GM18511 (cell line): ENCODE measurements around the gene A3GALT2.
A peak's percentile ranks its signal among the peaks of the same experiment; 100 is the strongest.

Experiments used
- ATAC-seq: cut with Tn5 transposase; IDR thresholded peaks from one replicate; pipeline ENCODE4 v1.9.1; 2021; ENCODE audit warnings: mild to moderate bottlenecking, moderate library complexity; ENCODE audit not compliant: unreplicated experiment

Gene A3GALT2

GRCh38 chr1:33350611-33351280 lies 29.8 kb upstream of the A3GALT2 start:
- no peak for ATAC-seq

- ATAC-seq = peak; percentile 82
Observed at GRCh38 chr1:33349778-33350610, 29.1 kb upstream of the A3GALT2 start.

GRCh38 chr1:33349081-33349759 lies 28.3 kb upstream of the A3GALT2 start:
- ATAC-seq = peak; percentile 33

DNA sequence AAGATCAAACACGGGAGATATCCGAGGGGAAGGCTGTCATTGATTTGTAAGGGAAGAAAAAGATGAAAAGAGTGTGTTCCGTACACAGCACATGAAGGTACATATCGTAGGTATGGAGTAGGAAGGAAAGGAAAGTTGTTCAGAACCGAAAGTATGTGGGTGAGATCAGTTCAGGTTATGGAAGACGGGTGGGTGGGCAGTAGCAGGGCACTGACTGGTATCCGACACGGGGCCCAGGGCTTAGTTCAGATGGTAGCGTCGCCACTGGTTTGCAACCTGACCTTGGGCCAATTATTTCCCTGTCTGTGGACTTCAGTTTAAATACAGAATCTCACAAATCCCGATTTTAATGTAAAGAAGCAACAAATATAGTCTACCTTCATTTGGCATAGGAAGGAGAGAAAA lies 27.8 kb upstream of the A3GALT2 start:
- no peak for ATAC-seq

DNA sequence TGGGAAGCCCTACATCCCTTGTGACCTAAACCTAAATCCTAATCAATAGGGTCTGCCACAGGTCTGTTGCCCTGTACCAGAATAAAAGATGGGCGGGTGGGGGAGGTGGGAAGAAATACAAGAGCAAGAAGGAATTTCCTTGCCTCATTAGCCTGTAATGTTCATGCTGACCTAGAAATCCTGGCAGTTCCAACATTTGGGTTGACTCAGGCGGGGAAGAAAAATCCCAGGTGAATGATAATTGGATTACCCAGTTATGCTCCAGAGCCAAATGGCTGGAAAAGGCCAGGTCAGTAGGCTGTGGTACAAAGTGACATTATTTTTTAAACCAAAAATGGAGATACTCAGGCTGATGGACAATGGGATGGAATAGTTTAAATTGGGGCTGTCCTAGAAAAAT lies 27.3 kb upstream of the A3GALT2 start:
- ATAC-seq = no peak

- ATAC-seq = no peak
Observed at GRCh38 chr1:33347650-33347992, 26.7 kb upstream of the A3GALT2 start.

- ATAC-seq = no peak
Observed at GRCh38 chr1:33346927-33347649, 26.2 kb upstream of the A3GALT2 start.

DNA sequence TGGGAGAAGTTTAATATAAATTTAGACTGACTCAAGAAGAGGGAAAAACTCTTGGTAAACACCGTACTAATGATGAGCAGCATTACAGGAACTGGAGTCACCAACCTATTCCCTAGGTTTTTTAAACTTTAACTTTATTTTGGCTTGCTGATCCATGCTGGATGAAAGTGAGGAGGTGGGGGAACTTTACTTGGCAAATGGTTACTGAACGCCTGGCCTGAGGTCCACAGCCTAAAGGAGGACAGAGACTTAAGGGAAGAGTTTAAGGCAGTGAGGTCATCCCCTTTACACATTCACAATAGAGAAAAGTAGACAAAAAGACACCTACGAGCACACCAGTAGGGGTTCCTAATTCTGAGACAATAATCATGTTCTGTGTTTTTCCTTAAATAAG lies 25.6 kb upstream of the A3GALT2 start:
- ATAC-seq = no peak

GRCh38 chr1:33344896-33345560 lies 24.1 kb upstream of the A3GALT2 start:
- no peak for ATAC-seq

- no peak for ATAC-seq
Observed at GRCh38 chr1:33343539-33343938, 22.6 kb upstream of the A3GALT2 start.

GRCh38 chr1:33342041-33342723 lies 21.3 kb upstream of the A3GALT2 start:
- ATAC-seq = no peak

GRCh38 chr1:33341190-33341589 lies 20.3 kb upstream of the A3GALT2 start:
- ATAC-seq = no peak

DNA sequence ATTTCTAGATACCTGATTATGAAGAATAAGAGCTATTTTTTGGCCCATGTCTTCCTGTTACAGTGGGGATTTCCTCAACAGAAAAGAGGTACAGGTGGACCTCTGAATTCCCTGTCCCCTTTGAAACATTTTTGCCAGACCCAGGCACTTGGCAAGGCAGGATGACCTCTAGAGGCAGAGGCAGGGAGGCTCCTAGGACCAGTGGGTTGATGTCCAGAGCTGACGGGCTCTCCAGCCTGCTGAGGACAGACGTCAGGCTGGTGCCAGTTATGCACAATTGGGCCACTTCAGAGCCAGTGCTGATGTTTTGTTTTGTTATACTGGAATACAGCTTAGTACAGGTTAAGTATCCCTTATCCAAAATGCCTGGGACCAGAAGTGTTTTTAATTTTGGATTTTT lies 18.5 kb upstream of the A3GALT2 start:
- ATAC-seq = no peak

GRCh38 chr1:33338440-33339211 lies 17.7 kb upstream of the A3GALT2 start:
- ATAC-seq = no peak

- no peak for ATAC-seq
Observed at GRCh38 chr1:33338048-33338439, 17.1 kb upstream of the A3GALT2 start.

DNA sequence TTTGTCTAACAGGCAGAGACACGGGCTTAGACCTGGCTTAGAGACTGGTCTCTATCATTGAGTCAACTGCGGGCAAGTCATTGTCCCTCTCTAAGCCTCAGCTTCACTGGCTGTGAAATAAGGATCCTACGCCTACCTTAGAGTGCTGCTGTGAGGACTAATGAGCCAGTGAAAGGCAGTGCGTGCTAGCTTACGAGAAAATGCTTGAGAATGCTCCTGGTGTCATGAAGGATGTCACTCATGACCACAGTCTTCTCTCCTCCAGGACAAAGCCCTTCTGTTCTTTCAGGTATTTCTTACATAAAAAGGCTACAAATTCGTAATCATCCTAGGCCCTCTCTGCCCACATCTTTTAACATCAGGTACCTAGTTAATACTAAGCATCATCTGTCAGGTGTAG lies 16.5 kb upstream of the A3GALT2 start:
- ATAC-seq = no peak

DNA sequence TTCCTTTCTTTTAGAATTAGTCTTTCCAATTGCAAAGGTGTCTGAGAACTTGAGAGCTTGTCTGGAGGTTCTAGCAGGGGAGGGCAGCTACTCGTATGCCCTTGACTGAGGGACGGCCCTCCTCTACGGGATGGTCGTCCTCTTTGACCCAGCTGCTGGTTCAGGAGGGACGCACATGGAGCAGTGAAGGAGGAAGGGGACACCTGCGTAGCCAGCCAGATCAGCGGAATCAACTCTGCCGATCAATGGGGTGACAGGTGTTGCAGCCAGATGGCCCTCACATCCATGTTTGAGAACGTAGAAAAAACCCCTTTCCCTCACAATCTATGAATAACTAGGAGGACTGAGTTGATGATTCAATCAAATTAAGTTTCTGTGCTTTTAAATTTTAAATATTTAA lies 15.7 kb upstream of the A3GALT2 start:
- no peak for ATAC-seq

- ATAC-seq = no peak
Observed at GRCh38 chr1:33335020-33335419, 14.1 kb upstream of the A3GALT2 start.

DNA sequence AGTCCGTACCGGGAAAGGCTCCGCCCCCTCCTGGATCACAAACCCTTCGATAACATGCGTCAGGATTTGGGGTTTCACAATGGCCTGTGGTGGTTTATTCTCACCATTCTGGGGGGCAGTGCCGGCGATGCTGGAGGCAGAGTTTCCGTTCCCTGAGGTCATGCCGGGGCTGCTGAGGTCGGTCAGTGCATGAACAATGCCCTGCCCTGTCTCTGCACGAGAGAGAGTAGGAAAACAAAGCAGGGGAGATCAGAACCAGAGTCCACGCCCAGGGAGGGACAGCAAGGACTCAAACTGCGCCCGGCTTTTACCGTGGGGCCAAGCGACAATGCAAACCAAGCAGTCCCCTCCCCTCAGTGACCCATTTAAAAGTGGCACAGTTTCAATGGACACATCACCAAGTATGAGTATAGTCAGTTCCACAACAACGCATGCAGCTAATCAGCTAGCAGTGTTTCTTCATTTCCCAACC lies 13.2 kb upstream of the A3GALT2 start:
- no peak for ATAC-seq
